OCI-LY1 (cell line): ENCODE results near the gene CDHR1.

Experiments
- EZH2 ChIP-seq: fragments of 200-600 bp; sonication (generic), shearing (Covaris generic); IDR thresholded peaks from 2 replicates; pipeline ENCODE4 v1.8.0; 2017; ENCODE audit warnings: borderline replicate concordance, mixed run types, mild to moderate bottlenecking, antibody characterized with exemption, low read length, moderate library complexity, mixed read lengths
- TF ChIP-seq, protein P1 (sequence below): fragments of 200-600 bp; sonication (generic), shearing (Covaris generic); IDR thresholded peaks from 2 replicates; pipeline ENCODE4 v1.5.1; 2017; ENCODE audit warnings: mild to moderate bottlenecking, antibody characterized with exemption, low read length, moderate library complexity, mixed read lengths

GRCh38 chr10:84184517-84184916, 9.8 kb upstream of the CDHR1 start:
- TF ChIP-seq, protein P1, sequence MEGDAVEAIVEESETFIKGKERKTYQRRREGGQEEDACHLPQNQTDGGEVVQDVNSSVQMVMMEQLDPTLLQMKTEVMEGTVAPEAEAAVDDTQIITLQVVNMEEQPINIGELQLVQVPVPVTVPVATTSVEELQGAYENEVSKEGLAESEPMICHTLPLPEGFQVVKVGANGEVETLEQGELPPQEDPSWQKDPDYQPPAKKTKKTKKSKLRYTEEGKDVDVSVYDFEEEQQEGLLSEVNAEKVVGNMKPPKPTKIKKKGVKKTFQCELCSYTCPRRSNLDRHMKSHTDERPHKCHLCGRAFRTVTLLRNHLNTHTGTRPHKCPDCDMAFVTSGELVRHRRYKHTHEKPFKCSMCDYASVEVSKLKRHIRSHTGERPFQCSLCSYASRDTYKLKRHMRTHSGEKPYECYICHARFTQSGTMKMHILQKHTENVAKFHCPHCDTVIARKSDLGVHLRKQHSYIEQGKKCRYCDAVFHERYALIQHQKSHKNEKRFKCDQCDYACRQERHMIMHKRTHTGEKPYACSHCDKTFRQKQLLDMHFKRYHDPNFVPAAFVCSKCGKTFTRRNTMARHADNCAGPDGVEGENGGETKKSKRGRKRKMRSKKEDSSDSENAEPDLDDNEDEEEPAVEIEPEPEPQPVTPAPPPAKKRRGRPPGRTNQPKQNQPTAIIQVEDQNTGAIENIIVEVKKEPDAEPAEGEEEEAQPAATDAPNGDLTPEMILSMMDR, result no peak
- no peak for TF ChIP-seq EZH2
